Activated CD8-positive, alpha-beta T cell treated with anti-CD3 and anti-CD28 coated beads, Interleukin-2, amount 10 ng/mL, durations not matched to agents 7 days and 5 days (primary cell): Measurements from ENCODE around the gene SRGAP3. TPM values are rescaled to one million over a fixed set of nuclear protein-coding genes. Genes with fewer than 3 reads are reported as not detected.

Experiments
- ATAC-seq: fragments of 150-1000 bp; cut with Tn5 transposase; one replicate; pipeline ENCODE4 v1.10.0; 2021; ENCODE audit warnings: moderate library complexity
- CTCF ChIA-PET: fragments of 350-600 bp; sonication (Branson Sonifier 250); formaldehyde crosslinking; loops from one replicate; lab custom pipeline; 2021; ENCODE audit warnings: antibody characterized with exemption; lab: Charles Lee
- POLR2A ChIA-PET: fragments of 350-600 bp; sonication (Branson Sonifier 250); formaldehyde crosslinking; loops from one replicate; lab custom pipeline; 2021; ENCODE audit warnings: antibody characterized with exemption; lab: Charles Lee
- DNase-seq: peaks from one replicate; pipeline ENCODE4 v3.0.0-alpha.2; 2020
- H3K27ac Mint-ChIP-seq: one replicate; pipeline ENCODE4 v1.8.0; 2021; ENCODE audit warnings: mild to moderate bottlenecking, mixed read lengths
- H3K27me3 Mint-ChIP-seq: one replicate; pipeline ENCODE4 v1.8.0; 2021; ENCODE audit warnings: low read depth, mixed read lengths
- H3K36me3 Mint-ChIP-seq: one replicate; pipeline ENCODE4 v1.8.0; 2021; ENCODE audit warnings: low read depth, mixed read lengths
- H3K4me1 Mint-ChIP-seq: one replicate; pipeline ENCODE4 v1.8.0; 2021; ENCODE audit warnings: low read depth, mixed read lengths
- H3K4me3 Mint-ChIP-seq: one replicate; pipeline ENCODE4 v1.8.0; 2021; ENCODE audit warnings: mild to moderate bottlenecking, mixed read lengths
- H3K9me3 Mint-ChIP-seq: one replicate; pipeline ENCODE4 v1.8.0; 2022; ENCODE audit warnings: mixed read lengths; ENCODE audit not compliant: insufficient read depth
- total RNA-seq, 2 experiments: library from RNA; stranded (reverse); gene quantifications; one replicate each; pipeline ENCODE4 v1.2.3, GENCODE V29; 2021

Gene SRGAP3
- total RNA-seq, 2 experiments from 2014 or later: 5.3 to 5.9 TPM

DNA sequence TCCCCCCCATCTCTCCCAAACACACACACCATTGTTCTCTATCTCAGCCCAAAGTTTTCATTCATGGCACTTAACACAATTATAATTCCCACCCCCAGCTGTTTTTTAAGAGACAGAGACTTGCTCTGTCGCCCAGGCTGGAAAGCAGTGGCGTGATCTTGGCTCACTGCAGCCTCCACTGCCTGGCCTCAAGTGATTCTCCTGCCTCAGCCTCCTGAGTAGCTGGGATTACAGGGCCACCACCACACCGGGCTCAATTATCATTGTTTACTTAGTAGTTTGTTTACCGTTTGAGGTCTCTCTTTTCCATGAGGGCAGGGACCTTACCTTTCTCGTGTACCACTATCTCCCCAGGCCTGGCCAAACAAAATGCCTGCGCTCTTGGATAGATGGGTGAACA, 206.4 kb downstream of the SRGAP3 start:
- peaks cover 2% of the 10 kb centered on the region for H3K27me3 Mint-ChIP-seq
- ATAC-seq: no peak
- ChIA-PET CTCF (no interaction called here), POLR2A (no interaction called here)
- no peaks in the 10 kb centered on the region for H3K9me3 Mint-ChIP-seq
- no peak overlapping the region for H3K27ac Mint-ChIP-seq
- no peak overlapping the region for H3K4me3 Mint-ChIP-seq
- H3K4me1 Mint-ChIP-seq: no peaks in the 10 kb centered on the region
- no peak for DNase-seq
- H3K36me3 Mint-ChIP-seq: no peaks in the 10 kb centered on the region

DNA sequence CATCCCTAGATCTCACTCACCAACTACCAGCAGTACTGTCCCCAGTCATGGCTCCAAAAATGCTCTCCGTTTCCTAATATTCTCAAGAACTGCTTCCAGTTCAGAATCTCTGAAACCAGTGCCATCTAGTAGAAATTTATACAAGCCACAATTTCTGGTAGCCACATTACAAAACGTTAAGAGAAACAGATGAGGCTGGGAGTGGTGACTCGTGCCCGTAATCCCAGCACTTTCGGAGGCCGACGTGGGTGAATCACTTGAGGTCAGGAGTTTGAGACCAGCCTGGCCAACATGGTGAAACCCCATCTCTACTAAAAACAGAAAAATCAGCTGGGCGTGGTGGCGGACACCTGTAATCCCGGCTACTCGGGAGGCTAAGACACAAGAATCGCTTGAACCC, 207.8 kb downstream of the SRGAP3 start:
- Mint-ChIP-seq H3K4me1 (no peaks in the 10 kb centered on the region), H3K36me3 (no peaks in the 10 kb centered on the region), H3K9me3 (no peaks in the 10 kb centered on the region), H3K27me3 (peaks cover 2% of the 10 kb centered on the region), H3K4me3 (no peak overlapping the region), H3K27ac (no peak overlapping the region)
- CTCF ChIA-PET: no interaction called here
- POLR2A ChIA-PET: no interaction called here
- DNase-seq (no peak), ATAC-seq (no peak)

DNA sequence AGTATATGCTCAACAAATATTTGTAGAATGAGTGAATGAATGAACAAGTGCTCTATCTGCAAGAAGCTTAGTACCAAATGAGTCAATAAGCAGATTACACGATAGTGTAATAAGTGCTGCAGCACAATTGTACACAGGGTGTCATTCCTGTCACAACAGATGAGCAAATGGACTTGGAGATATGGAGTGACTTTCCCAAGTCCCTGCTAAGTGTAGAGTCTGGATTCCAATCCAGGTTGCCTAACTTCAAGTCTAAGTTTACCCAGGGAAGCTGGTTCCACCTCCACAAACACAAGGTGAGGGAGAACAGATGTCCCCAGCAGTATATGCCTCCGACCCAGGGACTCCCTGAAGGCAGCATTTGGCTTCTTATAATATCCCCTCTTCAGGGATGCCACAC, 208.4 kb downstream of the SRGAP3 start:
- Mint-ChIP-seq H3K36me3 (no peaks in the 10 kb centered on the region), H3K27ac (no peak overlapping the region), H3K4me3 (no peak overlapping the region), H3K27me3 (peaks cover 2% of the 10 kb centered on the region), H3K9me3 (no peaks in the 10 kb centered on the region), H3K4me1 (no peaks in the 10 kb centered on the region)
- ATAC-seq (no peak), DNase-seq (no peak)
- CTCF ChIA-PET: no interaction called here
- POLR2A ChIA-PET: no interaction called here

DNA sequence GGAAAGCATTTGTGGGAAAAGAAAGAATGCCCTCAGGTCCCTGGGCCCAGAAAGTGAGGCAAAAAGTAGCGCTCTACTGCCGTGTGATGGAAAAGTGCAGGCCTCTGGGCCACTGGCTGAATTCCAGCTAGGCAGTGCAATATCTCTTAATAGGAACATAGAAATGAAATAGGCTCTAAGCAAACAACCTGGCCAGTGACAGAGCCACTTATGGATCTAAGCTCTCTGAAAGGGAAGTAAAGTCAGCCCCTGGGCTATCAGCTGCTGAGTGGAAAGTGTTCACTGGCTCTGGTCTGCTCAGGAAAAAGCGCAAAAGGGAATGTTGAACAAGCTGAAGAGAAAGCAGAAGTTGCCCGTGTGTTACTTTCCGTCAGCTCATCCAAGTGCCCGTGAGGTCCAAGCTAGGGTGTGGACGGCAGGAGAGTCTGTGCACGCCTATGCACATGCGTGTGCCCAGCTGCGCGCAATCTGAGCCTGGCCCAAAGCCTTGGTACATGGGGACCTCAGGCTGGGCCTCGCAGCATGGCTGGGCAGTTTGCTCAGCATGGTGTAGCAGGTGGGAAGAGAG, 212.2 kb downstream of the SRGAP3 start:
- no peak for ATAC-seq
- no peaks in the 10 kb centered on the region for H3K36me3 Mint-ChIP-seq
- no peaks in the 10 kb centered on the region for H3K27me3 Mint-ChIP-seq
- H3K9me3 Mint-ChIP-seq: no peaks in the 10 kb centered on the region
- ChIA-PET POLR2A (no interaction called here), CTCF (no interaction called here)
- H3K4me3 Mint-ChIP-seq: no peak overlapping the region
- DNase-seq: no peak
- H3K27ac Mint-ChIP-seq: no peak overlapping the region
- H3K4me1 Mint-ChIP-seq: peaks cover 5% of the 10 kb centered on the region

DNA sequence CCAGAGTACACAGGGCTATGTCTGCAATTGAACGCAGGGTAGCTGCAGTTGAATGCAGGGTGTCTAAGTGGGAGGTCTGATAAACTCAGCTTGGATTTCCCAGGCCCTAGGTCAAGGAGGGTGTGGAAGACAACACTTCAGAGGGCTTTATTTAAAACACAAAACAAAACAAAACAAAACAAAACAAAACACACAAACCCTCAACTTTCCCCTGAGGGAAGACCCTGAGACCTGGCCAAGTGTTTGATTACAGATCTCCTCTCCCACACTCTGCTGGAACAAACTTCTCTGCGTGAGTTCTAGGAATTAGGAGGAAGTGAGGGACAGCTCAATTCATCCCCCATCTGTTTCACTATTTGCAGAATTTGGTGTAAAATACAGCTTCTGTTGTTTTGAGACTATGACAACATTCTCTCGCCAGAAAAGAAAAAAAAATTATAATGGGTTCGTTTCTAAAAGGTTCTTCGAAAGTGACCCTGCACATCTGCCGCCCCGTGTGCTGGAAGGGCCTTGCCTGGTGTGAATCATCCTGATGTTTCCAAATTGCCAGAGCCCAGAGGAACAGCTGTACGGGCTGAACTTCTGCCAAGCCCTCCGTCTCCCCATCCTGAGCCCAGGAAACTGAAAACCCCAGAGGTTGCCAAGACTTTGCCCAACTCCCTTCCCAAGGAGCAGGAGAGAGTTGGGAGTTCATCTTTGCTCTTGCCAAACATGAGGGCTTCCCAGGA, 212.9 kb downstream of the SRGAP3 start:
- CTCF ChIA-PET: no interaction called here
- no peaks in the 10 kb centered on the region for H3K36me3 Mint-ChIP-seq

DNA sequence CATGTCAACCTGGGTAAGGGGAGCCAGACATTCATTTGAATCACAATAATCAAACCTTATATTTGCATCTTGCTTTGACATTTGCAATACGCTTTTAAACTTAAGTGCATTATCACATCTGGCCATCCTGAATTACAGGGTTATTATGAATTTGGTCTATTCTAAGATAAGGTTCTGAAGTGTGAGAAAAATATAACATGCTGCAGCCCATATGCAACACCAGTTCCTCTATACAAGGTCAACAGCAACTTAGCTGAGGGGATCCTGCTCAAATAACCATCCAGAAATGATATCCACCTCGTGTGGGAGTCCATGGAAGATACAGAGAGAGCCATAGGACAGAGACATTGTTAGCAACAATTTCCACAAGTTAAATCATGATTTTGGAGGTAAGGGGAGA, 213.5 kb downstream of the SRGAP3 start:
- ChIA-PET CTCF (no interaction called here), POLR2A (no interaction called here)
- Mint-ChIP-seq H3K9me3 (no peaks in the 10 kb centered on the region), H3K36me3 (no peaks in the 10 kb centered on the region), H3K27me3 (no peaks in the 10 kb centered on the region), H3K4me1 (peaks cover 5% of the 10 kb centered on the region), H3K27ac (no peak overlapping the region), H3K4me3 (no peak overlapping the region)
- no peak for DNase-seq
- ATAC-seq: no peak

More for the DNA sequence above, 212.9 kb downstream of the SRGAP3 start:
- no peaks in the 10 kb centered on the region for H3K27me3 Mint-ChIP-seq
- H3K27ac Mint-ChIP-seq: no peak overlapping the region
- H3K4me1 Mint-ChIP-seq: peaks cover 5% of the 10 kb centered on the region
- no peak overlapping the region for H3K4me3 Mint-ChIP-seq
- no peak for DNase-seq
- ATAC-seq: no peak
- no peaks in the 10 kb centered on the region for H3K9me3 Mint-ChIP-seq
- POLR2A ChIA-PET: no interaction called here

DNA sequence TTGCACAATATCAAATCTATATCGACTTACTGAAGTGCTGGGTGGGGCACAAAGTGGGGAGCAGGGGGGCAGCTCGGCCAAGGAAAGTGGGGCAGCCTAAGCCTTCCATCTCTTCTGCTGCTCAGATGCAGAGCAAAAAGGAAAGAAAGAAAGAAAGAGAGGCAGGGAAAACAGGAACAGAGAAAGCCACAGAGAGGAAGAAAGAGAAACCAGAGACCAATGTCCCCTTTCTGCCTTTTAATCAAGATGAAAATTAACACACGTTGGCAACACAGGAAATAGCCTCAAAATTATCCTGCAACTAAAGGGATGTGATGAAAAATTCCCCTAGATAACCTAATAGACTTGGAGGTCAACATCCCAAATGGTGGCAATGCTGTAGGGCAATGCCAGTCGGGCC, 214.0 kb downstream of the SRGAP3 start:
- Mint-ChIP-seq H3K27ac (no peak overlapping the region), H3K36me3 (no peaks in the 10 kb centered on the region), H3K9me3 (no peaks in the 10 kb centered on the region), H3K4me3 (no peak overlapping the region), H3K27me3 (no peaks in the 10 kb centered on the region), H3K4me1 (peaks cover 5% of the 10 kb centered on the region)
- CTCF ChIA-PET: no interaction called here
- ATAC-seq: no peak
- no peak for DNase-seq
- POLR2A ChIA-PET: no interaction called here

DNA sequence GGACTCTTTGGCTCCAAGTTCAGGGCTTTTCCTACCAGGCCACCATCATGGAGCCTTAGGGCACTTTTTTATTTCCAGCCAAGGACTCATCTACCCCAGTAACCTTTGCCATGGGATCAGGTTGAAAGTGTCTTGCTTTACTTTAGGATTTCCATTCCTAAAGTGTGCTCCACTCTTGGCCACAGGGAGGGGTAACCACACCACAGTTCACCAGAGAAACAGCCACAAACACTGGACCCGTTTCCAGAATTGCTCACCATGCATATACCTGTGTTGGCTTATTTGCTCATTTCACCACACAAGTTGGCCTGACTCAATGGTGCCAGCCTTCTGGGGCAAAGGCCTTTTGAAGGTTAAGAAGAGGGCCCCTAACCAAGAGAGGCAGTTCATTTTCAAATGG, 215.6 kb downstream of the SRGAP3 start:
- peaks cover 5% of the 10 kb centered on the region for H3K4me1 Mint-ChIP-seq
- H3K4me3 Mint-ChIP-seq: no peak overlapping the region
- CTCF ChIA-PET: interaction anchor here (0.6 to 1.1 kb wide), 2 partner anchors 22 to 638 kb away, joined by 3 read pairs; no protein-coding TSS in a partner anchor
- DNase-seq (no peak), ATAC-seq (no peak)
- H3K36me3 Mint-ChIP-seq: no peaks in the 10 kb centered on the region
- no peak overlapping the region for H3K27ac Mint-ChIP-seq
- no peaks in the 10 kb centered on the region for H3K27me3 Mint-ChIP-seq
- H3K9me3 Mint-ChIP-seq: no peaks in the 10 kb centered on the region
- POLR2A ChIA-PET: no interaction called here

DNA sequence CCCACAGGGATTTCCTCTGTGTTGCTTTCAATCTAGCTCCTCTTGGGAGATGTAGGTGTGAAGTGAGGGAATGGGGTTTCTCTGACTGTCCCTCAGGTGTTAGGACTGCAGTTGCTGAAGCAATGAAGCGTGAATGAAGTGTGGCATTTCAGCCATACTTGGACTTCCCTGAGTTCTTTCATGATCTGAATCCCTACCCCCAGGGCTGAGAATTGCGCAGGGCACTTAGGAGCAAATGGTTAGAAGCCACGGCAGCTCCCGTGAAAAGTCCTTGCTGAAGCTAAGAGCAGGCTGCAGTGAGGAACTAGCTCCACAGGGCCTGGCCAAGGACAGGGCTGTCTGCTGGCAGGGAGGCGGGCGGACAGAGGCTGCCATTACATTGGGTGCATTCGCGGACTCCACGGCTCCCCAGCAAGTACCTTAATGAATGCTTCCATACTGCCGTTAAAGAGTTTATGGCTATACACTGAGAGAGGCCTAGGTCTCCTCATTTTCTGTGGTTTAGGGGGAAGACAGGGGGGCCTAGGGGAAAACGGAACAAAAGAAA, 217.1 kb downstream of the SRGAP3 start:
- POLR2A ChIA-PET: no interaction called here
- ATAC-seq: no peak

DNA sequence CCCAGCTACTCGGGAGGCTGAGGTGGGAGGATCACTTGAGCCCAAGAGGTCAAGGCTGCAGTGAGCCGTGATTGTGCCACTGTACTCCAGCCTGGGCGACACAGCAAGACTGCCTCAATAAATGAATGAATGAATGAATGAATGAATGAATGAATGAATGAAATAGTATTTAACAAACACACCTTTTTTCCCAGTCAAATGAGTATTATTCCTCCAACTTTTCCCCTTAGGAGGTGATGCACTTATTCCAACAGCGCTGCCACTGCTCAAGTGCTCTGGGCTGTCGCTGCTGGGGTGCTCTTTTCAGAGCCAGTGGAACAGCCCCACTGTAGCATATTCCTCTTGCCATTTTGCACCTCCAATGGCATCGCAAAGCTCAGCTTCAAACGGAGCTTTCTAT, 219.4 kb downstream of the SRGAP3 start:
- CTCF ChIA-PET: no interaction called here
- no peak for ATAC-seq
- POLR2A ChIA-PET: no interaction called here
- Mint-ChIP-seq H3K9me3 (no peaks in the 10 kb centered on the region), H3K4me1 (no peaks in the 10 kb centered on the region), H3K27me3 (no peaks in the 10 kb centered on the region), H3K4me3 (no peak overlapping the region), H3K27ac (no peak overlapping the region), H3K36me3 (no peaks in the 10 kb centered on the region)
- no peak for DNase-seq

More for the DNA sequence above, 217.1 kb downstream of the SRGAP3 start:
- DNase-seq: no peak
- H3K27me3 Mint-ChIP-seq: no peaks in the 10 kb centered on the region
- no peaks in the 10 kb centered on the region for H3K36me3 Mint-ChIP-seq
- H3K4me3 Mint-ChIP-seq: no peak overlapping the region
- CTCF ChIA-PET: no interaction called here
- no peaks in the 10 kb centered on the region for H3K9me3 Mint-ChIP-seq
- no peak overlapping the region for H3K27ac Mint-ChIP-seq
- H3K4me1 Mint-ChIP-seq: peaks cover 5% of the 10 kb centered on the region

DNA sequence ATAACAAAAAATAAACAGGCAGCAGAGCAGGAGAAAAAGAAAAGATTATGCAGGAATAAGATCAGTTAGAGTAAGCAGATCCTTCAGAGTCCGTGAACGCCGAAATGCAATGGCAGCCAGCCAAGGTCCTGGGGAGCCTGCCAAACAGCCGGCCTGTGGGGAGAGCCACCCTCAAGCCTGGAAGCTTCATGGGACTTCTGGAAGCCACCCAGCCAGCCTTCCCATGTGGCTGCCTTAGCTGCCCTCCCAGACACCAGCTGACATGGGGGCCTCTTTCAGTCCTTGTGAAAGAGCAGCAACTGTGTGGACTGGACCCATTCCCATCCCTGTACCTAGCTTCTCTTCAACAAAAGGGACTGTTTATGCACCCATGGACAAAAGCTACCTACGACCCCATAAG, 221.3 kb downstream of the SRGAP3 start:
- ATAC-seq: no peak
- no peaks in the 10 kb centered on the region for H3K9me3 Mint-ChIP-seq
- CTCF ChIA-PET: no interaction called here

DNA sequence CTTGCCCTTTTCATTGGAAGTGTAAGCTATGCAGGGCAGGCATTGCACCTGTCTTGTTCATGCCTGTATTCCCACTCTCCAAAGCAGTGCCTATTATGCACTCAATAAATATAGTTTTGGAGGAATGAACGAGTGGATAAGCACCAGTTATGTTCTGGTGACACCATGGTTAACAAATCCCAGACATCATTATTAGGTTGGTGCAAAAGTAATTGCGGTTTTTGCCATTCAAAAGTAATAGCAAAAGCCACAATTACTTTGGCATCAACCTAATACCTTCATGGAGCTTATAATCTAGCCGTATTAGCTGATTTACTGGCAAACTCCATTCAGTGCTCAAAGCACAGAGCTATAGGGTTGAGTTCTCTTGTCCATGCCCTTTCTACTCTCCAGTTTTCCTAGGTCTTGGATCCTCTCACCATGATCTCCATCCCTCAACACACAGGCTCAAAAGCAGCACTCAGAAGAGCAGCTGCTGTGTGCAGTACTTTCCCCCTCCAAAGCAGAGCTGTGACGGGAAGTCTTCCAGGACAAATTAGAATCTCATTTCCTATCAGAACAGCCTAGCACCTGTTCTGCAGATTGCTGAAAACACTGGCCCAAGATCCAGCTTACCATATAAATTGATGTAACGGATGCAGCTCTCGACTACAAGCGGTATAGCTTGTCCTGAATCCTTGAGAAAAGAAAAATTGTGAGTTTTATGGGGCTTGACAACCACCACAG, 223.0 kb downstream of the SRGAP3 start:
- ChIA-PET POLR2A (no interaction called here), CTCF (interaction anchor here (0.9 to 1.4 kb wide), 2 partner anchors 39 to 55 kb away, joined by 3 to 5 read pairs; no protein-coding TSS in a partner anchor)
- Mint-ChIP-seq H3K4me1 (no peaks in the 10 kb centered on the region), H3K27me3 (no peaks in the 10 kb centered on the region), H3K4me3 (no peak overlapping the region), H3K27ac (no peak overlapping the region), H3K36me3 (no peaks in the 10 kb centered on the region), H3K9me3 (no peaks in the 10 kb centered on the region)
- ATAC-seq (no peak), DNase-seq (no peak)

More for the DNA sequence above, 221.3 kb downstream of the SRGAP3 start:
- no peaks in the 10 kb centered on the region for H3K27me3 Mint-ChIP-seq
- DNase-seq: no peak
- H3K27ac Mint-ChIP-seq: no peak overlapping the region
- no peak overlapping the region for H3K4me3 Mint-ChIP-seq
- no peaks in the 10 kb centered on the region for H3K36me3 Mint-ChIP-seq
- no peaks in the 10 kb centered on the region for H3K4me1 Mint-ChIP-seq
- POLR2A ChIA-PET: no interaction called here
